Measurements from ENCODE around the gene N4BP2L2.

DNA sequence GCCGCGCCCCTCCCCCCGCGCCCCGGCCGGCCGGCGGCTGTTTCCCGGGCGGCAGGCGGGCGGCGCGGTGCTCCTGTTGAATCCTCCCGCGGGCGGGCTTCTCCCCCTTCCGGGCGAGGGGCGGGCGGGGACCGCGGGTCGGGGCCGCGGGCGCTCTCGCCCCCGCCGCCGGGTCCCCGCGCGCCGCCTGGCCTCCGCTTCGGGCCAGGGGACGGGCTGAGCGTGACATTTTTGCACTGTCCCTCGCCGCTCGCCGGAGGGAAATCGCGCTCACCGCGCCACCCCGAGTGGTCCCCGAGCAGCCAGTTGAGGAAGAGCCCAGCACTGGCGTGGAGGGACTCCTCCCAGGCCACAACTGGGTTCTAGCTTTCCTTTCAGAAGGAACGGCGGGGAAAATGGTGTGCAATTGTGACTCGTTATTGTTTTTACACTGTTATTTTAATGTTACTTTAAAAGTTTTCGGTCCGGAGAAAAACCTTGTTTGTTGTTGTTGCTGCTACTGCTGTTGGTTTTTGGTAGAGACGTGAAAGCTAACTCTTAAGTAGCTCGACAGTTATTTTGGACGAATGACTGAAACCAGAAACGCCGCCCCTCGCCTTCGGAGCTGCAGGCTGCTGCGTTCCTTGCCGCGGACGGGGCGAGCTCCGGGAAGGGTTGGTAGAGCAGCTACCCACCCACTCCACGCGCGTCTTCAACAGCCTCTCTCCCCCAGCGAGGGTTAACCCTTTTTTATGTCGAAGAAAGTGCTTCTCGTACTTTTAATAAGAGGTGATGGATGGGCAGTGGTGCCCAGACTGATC is 48.6 kb upstream of the N4BP2L2 start:
- TF ChIP-seq CTCF (IDR thresholded peaks at IDR 0.05; ENCODE audit: borderline replicate concordance, extremely low read depth, low read length, poor library complexity, severe bottlenecking), result peak; percentile 1
- no peak for TF ChIP-seq EZH2 (IDR thresholded peaks at IDR 0.05; ENCODE audit: borderline replicate concordance, low read depth, low read length, severe bottlenecking)
